Testis (tissue), 2 donors: Measurements from ENCODE around the gene RPS15A.

ENCODE experiments used
- CTCF ChIP-seq, 3 experiments: fragments of 450-650 bp in 2 of 3; fragments of 200-600 bp in 1 of 3; sonication (generic) in 1 of 3; IDR thresholded peaks; one replicate each; pipeline ENCODE4 v1.5.1; 2016 to 2019; ENCODE audit warnings: antibody characterized with exemption in 3 of 3, mild to moderate bottlenecking in 2 of 3, moderate library complexity in 1 of 3
- POLR2A ChIP-seq: fragments of 450-650 bp; IDR thresholded peaks from one replicate; pipeline ENCODE4 v1.6.1; 2017; ENCODE audit warnings: antibody characterized with exemption, mild to moderate bottlenecking, moderate library complexity

- no peak for TF ChIP-seq CTCF (IDR thresholded peaks at IDR 0.05)
- TF ChIP-seq POLR2A: no peak
These were observed 49.4 kb upstream of the RPS15A start for GRCh38 chr16:18839555-18839954.
